Osteocyte (in vitro differentiated cells): ENCODE results near the gene MAP7D1. TPM values are rescaled to one million over a fixed set of nuclear protein-coding genes. Genes with fewer than 3 reads are reported as not detected.

Source experiments
- DNase-seq: peaks from one replicate; pipeline ENCODE4 v3.0.0; 2021; ENCODE audit warnings: mixed read lengths; ENCODE audit not compliant: unreplicated experiment; ENCODE audit errors: extremely low spot score
- H3K27ac Mint-ChIP-seq: one replicate; pipeline ENCODE4 v1.8.0; 2021; ENCODE audit warnings: mild to moderate bottlenecking, mixed read lengths; ENCODE audit not compliant: unreplicated experiment
- H3K27me3 Mint-ChIP-seq: one replicate; pipeline ENCODE4 v1.8.0; 2021; ENCODE audit warnings: mixed read lengths; ENCODE audit not compliant: unreplicated experiment
- H3K36me3 Mint-ChIP-seq: one replicate; pipeline ENCODE4 v1.8.0; 2021; ENCODE audit warnings: mixed read lengths; ENCODE audit not compliant: unreplicated experiment
- H3K4me1 Mint-ChIP-seq: one replicate; pipeline ENCODE4 v1.8.0; 2021; ENCODE audit warnings: mixed read lengths; ENCODE audit not compliant: unreplicated experiment
- H3K4me3 Mint-ChIP-seq: one replicate; pipeline ENCODE4 v1.8.0; 2021; ENCODE audit warnings: mild to moderate bottlenecking, moderate library complexity, mixed read lengths; ENCODE audit not compliant: unreplicated experiment
- H3K9me3 Mint-ChIP-seq: one replicate; pipeline ENCODE4 v1.8.0; 2021; ENCODE audit warnings: mixed read lengths; ENCODE audit not compliant: unreplicated experiment
- total RNA-seq: library from RNA; stranded (reverse); gene quantifications from 2 replicates; pipeline ENCODE4 v1.2.1, GENCODE V29; 2021
- TF ChIP-seq, protein P1 (sequence below): fragments of 200-600 bp; sonication (generic); IDR thresholded peaks from 2 replicates; pipeline ENCODE4 v1.5.0; 2021; ENCODE audit warnings: antibody characterized with exemption, mild to moderate bottlenecking, moderate library complexity

Gene MAP7D1
- total RNA-seq, 1 donor from 2014 or later: 157 TPM

DNA sequence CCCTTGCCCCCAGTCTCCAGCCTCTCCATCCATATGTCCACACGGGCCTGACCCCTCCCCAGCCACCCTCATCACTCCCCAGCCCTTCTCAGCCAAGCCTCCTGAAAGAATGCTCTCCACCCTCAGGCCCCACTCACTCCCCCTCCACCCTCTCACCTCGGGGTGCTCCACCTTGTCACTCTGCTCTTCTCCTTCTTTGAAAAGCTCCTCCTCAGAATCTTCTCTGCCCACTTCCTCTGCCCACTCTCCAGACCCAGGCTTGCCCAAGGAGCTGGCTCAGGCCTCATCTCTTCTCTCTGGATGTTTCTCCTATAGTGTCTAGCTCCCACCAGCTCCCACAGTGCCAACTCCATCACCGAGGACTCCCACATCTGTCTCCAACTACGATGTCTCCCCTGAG, 44.8 kb upstream of the MAP7D1 start:
- no peaks in the 10 kb centered on the region for H3K36me3 Mint-ChIP-seq
- TF ChIP-seq, protein P1, sequence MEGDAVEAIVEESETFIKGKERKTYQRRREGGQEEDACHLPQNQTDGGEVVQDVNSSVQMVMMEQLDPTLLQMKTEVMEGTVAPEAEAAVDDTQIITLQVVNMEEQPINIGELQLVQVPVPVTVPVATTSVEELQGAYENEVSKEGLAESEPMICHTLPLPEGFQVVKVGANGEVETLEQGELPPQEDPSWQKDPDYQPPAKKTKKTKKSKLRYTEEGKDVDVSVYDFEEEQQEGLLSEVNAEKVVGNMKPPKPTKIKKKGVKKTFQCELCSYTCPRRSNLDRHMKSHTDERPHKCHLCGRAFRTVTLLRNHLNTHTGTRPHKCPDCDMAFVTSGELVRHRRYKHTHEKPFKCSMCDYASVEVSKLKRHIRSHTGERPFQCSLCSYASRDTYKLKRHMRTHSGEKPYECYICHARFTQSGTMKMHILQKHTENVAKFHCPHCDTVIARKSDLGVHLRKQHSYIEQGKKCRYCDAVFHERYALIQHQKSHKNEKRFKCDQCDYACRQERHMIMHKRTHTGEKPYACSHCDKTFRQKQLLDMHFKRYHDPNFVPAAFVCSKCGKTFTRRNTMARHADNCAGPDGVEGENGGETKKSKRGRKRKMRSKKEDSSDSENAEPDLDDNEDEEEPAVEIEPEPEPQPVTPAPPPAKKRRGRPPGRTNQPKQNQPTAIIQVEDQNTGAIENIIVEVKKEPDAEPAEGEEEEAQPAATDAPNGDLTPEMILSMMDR: no peak
- H3K4me1 Mint-ChIP-seq: peaks cover 57% of the 10 kb centered on the region
- no peak for DNase-seq
- H3K4me3 Mint-ChIP-seq: no peak overlapping the region
- H3K27ac Mint-ChIP-seq: no peak overlapping the region
- no peaks in the 10 kb centered on the region for H3K9me3 Mint-ChIP-seq
- no peaks in the 10 kb centered on the region for H3K27me3 Mint-ChIP-seq

DNA sequence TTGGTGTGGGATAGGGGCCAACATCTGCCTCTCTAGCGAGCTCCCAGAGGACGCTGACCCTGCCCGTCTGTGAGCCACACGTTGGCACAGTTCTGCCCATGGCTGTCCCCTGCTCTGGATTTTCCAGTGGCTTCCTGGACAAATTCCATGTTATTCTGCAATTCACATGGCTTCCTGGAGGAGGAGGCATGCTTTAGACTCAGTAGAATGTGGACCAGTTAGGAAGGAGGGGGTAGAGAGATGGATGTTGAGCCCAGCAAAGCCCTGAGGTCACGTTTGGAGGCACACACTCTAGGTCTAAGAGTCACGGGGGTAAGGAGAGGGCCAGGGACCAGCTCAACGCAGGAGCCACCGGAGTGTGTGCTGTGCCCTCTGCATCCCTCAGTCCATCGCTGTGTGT, 43.1 kb upstream of the MAP7D1 start:
- H3K9me3 Mint-ChIP-seq: no peaks in the 10 kb centered on the region

DNA sequence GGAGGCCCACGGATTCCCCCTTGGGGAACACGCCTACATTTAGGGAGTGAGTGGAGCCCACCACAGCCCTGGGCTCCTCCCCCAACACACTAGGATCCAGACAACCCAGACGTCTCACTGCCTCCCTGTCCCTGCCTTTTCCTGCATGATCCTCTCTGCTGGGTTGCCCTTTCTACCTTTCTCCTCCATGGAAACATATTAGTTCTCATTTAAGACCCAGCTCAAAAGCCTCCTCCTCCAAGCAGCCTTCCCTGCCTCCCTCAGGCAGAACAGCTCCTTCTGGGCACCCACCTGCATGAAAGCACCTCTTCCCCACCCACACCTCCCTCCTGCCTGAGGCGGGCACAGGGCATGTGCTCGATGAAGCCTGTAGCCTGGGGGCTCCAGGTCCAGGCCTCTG, 41.6 kb upstream of the MAP7D1 start:
- Mint-ChIP-seq H3K27me3 (no peaks in the 10 kb centered on the region), H3K4me3 (no peak overlapping the region), H3K27ac (no peak overlapping the region), H3K36me3 (no peaks in the 10 kb centered on the region), H3K4me1 (peaks cover 54% of the 10 kb centered on the region), H3K9me3 (no peaks in the 10 kb centered on the region)
- no peak for DNase-seq
- TF ChIP-seq, protein P1: no peak

More for the DNA sequence above, 43.1 kb upstream of the MAP7D1 start:
- H3K27ac Mint-ChIP-seq: peak overlapping the region; percentile 20
- TF ChIP-seq, protein P1: no peak
- H3K27me3 Mint-ChIP-seq: no peaks in the 10 kb centered on the region
- H3K4me3 Mint-ChIP-seq: no peak overlapping the region
- DNase-seq: no peak
- H3K4me1 Mint-ChIP-seq: peaks cover 60% of the 10 kb centered on the region
- no peaks in the 10 kb centered on the region for H3K36me3 Mint-ChIP-seq

DNA sequence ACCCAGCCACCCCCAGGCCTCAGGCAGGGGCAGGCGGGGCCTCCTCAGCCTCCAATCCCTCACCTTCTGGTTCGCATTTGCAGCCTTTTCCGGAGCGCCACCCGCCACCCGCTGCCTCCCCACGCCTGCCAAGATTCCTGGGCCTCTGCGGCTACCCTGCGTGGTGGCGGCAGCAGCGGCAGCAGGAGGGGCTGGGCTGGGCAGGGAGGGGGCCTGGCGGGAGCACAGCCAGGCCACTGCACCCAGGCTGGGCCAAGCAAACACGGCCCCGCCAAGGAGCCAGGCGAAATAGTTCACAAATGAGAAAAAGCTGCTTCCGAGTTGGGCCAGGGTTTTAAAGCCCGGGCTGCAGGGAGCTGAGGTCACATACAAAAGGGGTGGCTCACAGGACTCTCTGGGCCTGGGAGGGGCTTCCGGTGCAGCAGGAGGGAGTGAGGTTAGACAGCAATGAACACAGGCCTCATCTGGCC, 40.7 kb upstream of the MAP7D1 start:
- H3K36me3 Mint-ChIP-seq: no peaks in the 10 kb centered on the region
- peaks cover 58% of the 10 kb centered on the region for H3K4me1 Mint-ChIP-seq
- no peaks in the 10 kb centered on the region for H3K27me3 Mint-ChIP-seq
- peak overlapping the region; percentile 26 for H3K4me3 Mint-ChIP-seq
- TF ChIP-seq, protein P1: no peak
- H3K27ac Mint-ChIP-seq: peak overlapping the region; percentile 82
- H3K9me3 Mint-ChIP-seq: no peaks in the 10 kb centered on the region
- DNase-seq: peak; percentile 90

DNA sequence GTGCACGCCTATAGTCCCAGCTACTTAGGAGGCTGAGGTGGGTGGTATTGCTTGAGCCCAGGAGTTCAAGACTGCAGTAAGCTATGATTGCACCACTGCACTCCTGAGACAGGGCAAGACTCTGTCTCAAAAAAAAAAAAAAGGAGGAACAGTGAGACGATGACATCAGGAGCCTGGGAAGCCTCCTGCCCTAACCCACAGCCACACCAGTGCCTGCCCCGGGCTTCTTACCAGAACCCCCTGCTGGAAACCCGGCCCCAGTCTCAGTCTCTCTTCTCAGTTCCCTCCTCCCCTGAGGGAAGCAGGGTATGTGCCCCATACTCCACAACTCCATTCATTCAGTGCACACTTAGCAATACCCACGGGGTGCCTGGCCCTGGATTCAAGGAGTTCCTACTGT, 40.0 kb upstream of the MAP7D1 start:
- H3K4me1 Mint-ChIP-seq: peaks cover 57% of the 10 kb centered on the region
- H3K9me3 Mint-ChIP-seq: no peaks in the 10 kb centered on the region
- no peaks in the 10 kb centered on the region for H3K36me3 Mint-ChIP-seq
- no peak overlapping the region for H3K4me3 Mint-ChIP-seq
- no peak for DNase-seq
- no peaks in the 10 kb centered on the region for H3K27me3 Mint-ChIP-seq
- TF ChIP-seq, protein P1: no peak
- peak overlapping the region; percentile 82 for H3K27ac Mint-ChIP-seq
